WTC11 (cell line): ENCODE results near the gene NOP9. TPM values are rescaled to one million over a fixed set of nuclear protein-coding genes. Genes with fewer than 3 reads are reported as not detected.

Experiments used
- ATAC-seq: fragments of 200-7000 bp; cut with Tn5 transposase; 2 replicates; pipeline ENCODE4 v1.10.0; 2021; ENCODE audit warnings: mild to moderate bottlenecking, moderate library complexity
- CTCF ChIA-PET: fragments of 300-600 bp; sonication (Branson Sonifier 250); formaldehyde crosslinking; loops from one replicate; lab custom pipeline; 2021; ENCODE audit warnings: antibody characterized with exemption; lab: Charles Lee
- POLR2A ChIA-PET: fragments of 350-600 bp; sonication (Branson Sonifier 250); formaldehyde crosslinking; loops from one replicate; lab custom pipeline; 2021; ENCODE audit warnings: antibody characterized with exemption; lab: Charles Lee
- DNase-seq: peaks from one replicate; pipeline ENCODE4 v3.0.0; 2021; ENCODE audit warnings: low spot score
- H3K27ac Mint-ChIP-seq: 2 replicates; pipeline ENCODE4 v1.8.0; 2021; ENCODE audit warnings: mixed read lengths
- H3K27me3 Mint-ChIP-seq: 2 replicates; pipeline ENCODE4 v1.8.0; 2021; ENCODE audit warnings: low read depth, mild to moderate bottlenecking, moderate library complexity, mixed read lengths
- H3K36me3 Mint-ChIP-seq: 2 replicates; pipeline ENCODE4 v1.8.0; 2021; ENCODE audit warnings: mixed read lengths
- H3K4me1 Mint-ChIP-seq: 2 replicates; pipeline ENCODE4 v1.8.0; 2022; ENCODE audit warnings: mixed read lengths
- H3K4me3 Mint-ChIP-seq: 2 replicates; pipeline ENCODE4 v1.8.0; 2021; ENCODE audit warnings: mild to moderate bottlenecking, moderate library complexity, mixed read lengths
- H3K9me3 Mint-ChIP-seq: 2 replicates; pipeline ENCODE4 v1.8.0; 2021; ENCODE audit warnings: mixed read lengths
- CREB1 ChIP-seq: sonication (generic); formaldehyde crosslinking; IDR thresholded peaks from 2 replicates; pipeline ENCODE4 v1.8.0; 2023; ENCODE audit warnings: mild to moderate bottlenecking, missing genetic modification reagents
- CREM ChIP-seq: sonication (generic); formaldehyde crosslinking; IDR thresholded peaks from 2 replicates; pipeline ENCODE4 v1.8.1; 2022; ENCODE audit warnings: mild to moderate bottlenecking, missing genetic modification reagents, moderate library complexity
- ESRRA ChIP-seq: sonication (generic); formaldehyde crosslinking; IDR thresholded peaks from 2 replicates; pipeline ENCODE4 v1.8.1; 2022; ENCODE audit warnings: mild to moderate bottlenecking, missing genetic modification reagents, borderline replicate concordance
- FOXP1 ChIP-seq: sonication (generic); formaldehyde crosslinking; IDR thresholded peaks from 2 replicates; pipeline ENCODE4 v1.8.0; 2022; ENCODE audit warnings: missing genetic modification reagents, mild to moderate bottlenecking, moderate library complexity, borderline replicate concordance
- JUN ChIP-seq: sonication (generic); formaldehyde crosslinking; IDR thresholded peaks from 2 replicates; pipeline ENCODE4 v1.8.0; 2023; ENCODE audit warnings: mild to moderate bottlenecking, missing genetic modification reagents
- MXD4 ChIP-seq: fragments of 250-450 bp; sonication (Bioruptor Pico); IDR thresholded peaks from 2 replicates; pipeline ENCODE4 v1.8.0; 2021; ENCODE audit warnings: mild to moderate bottlenecking, moderate library complexity, borderline replicate concordance
- MYBL2 ChIP-seq: sonication (generic); formaldehyde crosslinking; IDR thresholded peaks from 2 replicates; pipeline ENCODE4 v1.8.1; 2023; ENCODE audit warnings: mild to moderate bottlenecking, moderate library complexity, missing genetic modification reagents
- NR2C2 ChIP-seq: sonication (generic); formaldehyde crosslinking; IDR thresholded peaks from 2 replicates; pipeline ENCODE4 v1.8.0; 2022; ENCODE audit warnings: mild to moderate bottlenecking, missing genetic modification reagents
- RORB ChIP-seq: fragments of 250-450 bp; sonication (Bioruptor Pico); IDR thresholded peaks from 2 replicates; pipeline ENCODE4 v1.9.0; 2021; ENCODE audit warnings: mild to moderate bottlenecking
- TCF7 ChIP-seq: sonication (generic); formaldehyde crosslinking; IDR thresholded peaks from 2 replicates; pipeline ENCODE4 v1.8.0; 2022; ENCODE audit warnings: mild to moderate bottlenecking, low read depth, missing genetic modification reagents, moderate library complexity
- TEAD4 ChIP-seq: sonication (generic); formaldehyde crosslinking; IDR thresholded peaks from 2 replicates; pipeline ENCODE4 v1.8.0; 2022; ENCODE audit warnings: mild to moderate bottlenecking, missing genetic modification reagents
- ZNF219 ChIP-seq: sonication (generic); formaldehyde crosslinking; IDR thresholded peaks from 2 replicates; pipeline ENCODE4 v1.8.0; 2023; ENCODE audit warnings: missing genetic modification reagents, mild to moderate bottlenecking, borderline replicate concordance
- ZNF317 ChIP-seq: sonication (generic); formaldehyde crosslinking; IDR thresholded peaks from 2 replicates; pipeline ENCODE4 v1.8.1; 2023; ENCODE audit warnings: low read depth, mild to moderate bottlenecking, moderate library complexity, missing genetic modification reagents, borderline replicate concordance
- ZNF671 ChIP-seq: fragments of 250-450 bp; sonication (Bioruptor Pico); IDR thresholded peaks from 2 replicates; pipeline ENCODE4 v1.8.0; 2021; ENCODE audit warnings: mild to moderate bottlenecking
- total RNA-seq: library from RNA; stranded (reverse); gene quantifications from 3 replicates; pipeline ENCODE4 v1.2.3, GENCODE V29; 2021
- TF ChIP-seq, protein P1 (sequence below): sonication (generic); formaldehyde crosslinking; IDR thresholded peaks from 2 replicates; pipeline ENCODE4 v1.8.1; 2022; ENCODE audit warnings: missing genetic modification reagents, borderline replicate concordance
- TF ChIP-seq, protein P2 (sequence below): sonication (generic); formaldehyde crosslinking; IDR thresholded peaks from 2 replicates; pipeline ENCODE4 v1.8.1; 2022; ENCODE audit warnings: low read depth, mild to moderate bottlenecking, moderate library complexity, missing genetic modification reagents, borderline replicate concordance
- TF ChIP-seq, protein P3 (sequence below): sonication (generic); formaldehyde crosslinking; IDR thresholded peaks from 2 replicates; pipeline ENCODE4 v1.8.1; 2023; ENCODE audit warnings: mild to moderate bottlenecking, missing genetic modification reagents, moderate library complexity
- TF ChIP-seq, protein P4 (sequence below): sonication (generic); formaldehyde crosslinking; IDR thresholded peaks from 2 replicates; pipeline ENCODE4 v1.8.0; 2023; ENCODE audit warnings: missing genetic modification reagents
- TF ChIP-seq, protein P5 (sequence below): sonication (generic); formaldehyde crosslinking; IDR thresholded peaks from 2 replicates; pipeline ENCODE4 v1.8.0; 2023; ENCODE audit warnings: missing genetic modification reagents, mild to moderate bottlenecking, borderline replicate concordance

NOP9 gene
- total RNA-seq, 1 experiment from 2014 or later: 44.4 TPM

DNA sequence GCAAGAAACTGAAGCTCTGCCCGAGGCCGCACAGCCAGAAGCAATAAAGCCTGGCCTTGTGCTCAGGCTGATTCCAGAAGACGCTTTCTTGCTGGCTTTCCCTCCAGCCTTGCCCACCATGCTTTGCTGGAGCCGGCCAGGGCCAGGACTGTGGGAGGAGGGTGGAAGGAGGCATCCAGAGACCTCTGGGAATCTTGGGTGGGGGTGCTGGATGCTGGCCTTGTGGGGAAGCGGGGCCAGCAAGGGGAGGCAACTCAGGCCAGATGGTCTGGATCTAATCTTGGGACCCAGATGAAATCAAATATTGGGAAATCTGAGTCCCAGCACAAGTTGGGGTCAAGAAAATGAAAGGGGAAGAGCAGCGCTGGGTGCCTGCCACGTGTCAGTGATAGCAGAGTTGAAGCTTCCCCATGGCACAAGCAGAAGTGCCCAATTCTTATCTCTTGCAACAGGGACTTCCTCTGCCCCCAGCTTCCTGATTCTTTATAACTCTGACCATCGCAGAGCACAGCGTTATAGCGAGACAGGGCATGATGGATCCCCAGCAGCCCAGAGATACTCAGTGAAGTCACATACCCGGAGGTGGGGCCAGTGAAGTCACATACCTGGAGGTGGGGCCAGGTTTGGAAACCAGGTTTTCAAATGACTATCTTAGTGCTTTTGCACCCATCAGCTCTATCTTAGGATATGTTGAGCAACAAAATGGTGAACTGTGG, 21.9 kb upstream of the NOP9 start:
- Mint-ChIP-seq H3K27ac (no peak overlapping the region), H3K36me3 (no peaks in the 10 kb centered on the region), H3K4me1 (peaks cover 7% of the 10 kb centered on the region), H3K4me3 (no peak overlapping the region), H3K9me3 (no peaks in the 10 kb centered on the region), H3K27me3 (no peaks in the 10 kb centered on the region)
- ChIA-PET POLR2A (no interaction called here), CTCF (interaction anchor here (1.3 to 1.8 kb wide), 2 partner anchors 19 to 22 kb away, joined by 4 to 12 read pairs; partner anchors contain the start of genes DHRS1 and NOP9)
- DNase-seq (no peak), ATAC-seq (no peak)
- TF ChIP-seq TCF7 (CRISPR knock-in tag): no peak
- no peak for TF ChIP-seq TEAD4 (CRISPR knock-in tag)
- TF ChIP-seq, protein P1, sequence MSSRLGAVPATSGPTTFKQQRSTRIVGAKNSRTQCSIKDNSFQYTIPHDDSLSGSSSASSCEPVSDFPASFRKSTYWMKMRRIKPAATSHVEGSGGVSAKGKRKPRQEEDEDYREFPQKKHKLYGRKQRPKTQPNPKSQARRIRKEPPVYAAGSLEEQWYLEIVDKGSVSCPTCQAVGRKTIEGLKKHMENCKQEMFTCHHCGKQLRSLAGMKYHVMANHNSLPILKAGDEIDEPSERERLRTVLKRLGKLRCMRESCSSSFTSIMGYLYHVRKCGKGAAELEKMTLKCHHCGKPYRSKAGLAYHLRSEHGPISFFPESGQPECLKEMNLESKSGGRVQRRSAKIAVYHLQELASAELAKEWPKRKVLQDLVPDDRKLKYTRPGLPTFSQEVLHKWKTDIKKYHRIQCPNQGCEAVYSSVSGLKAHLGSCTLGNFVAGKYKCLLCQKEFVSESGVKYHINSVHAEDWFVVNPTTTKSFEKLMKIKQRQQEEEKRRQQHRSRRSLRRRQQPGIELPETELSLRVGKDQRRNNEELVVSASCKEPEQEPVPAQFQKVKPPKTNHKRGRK (CRISPR knock-in tag): no peak
- TF ChIP-seq NR2C2 (CRISPR knock-in tag): no peak
- TF ChIP-seq ZNF219: no peak
- no peak for TF ChIP-seq ZNF671 (CRISPR knock-in tag)
- no peak for TF ChIP-seq ESRRA (CRISPR knock-in tag)
- no peak for TF ChIP-seq CREB1 (CRISPR knock-in tag)
- TF ChIP-seq MXD4 (CRISPR knock-in tag): no peak
- TF ChIP-seq JUN (CRISPR knock-in tag): no peak
- TF ChIP-seq, protein P2, sequence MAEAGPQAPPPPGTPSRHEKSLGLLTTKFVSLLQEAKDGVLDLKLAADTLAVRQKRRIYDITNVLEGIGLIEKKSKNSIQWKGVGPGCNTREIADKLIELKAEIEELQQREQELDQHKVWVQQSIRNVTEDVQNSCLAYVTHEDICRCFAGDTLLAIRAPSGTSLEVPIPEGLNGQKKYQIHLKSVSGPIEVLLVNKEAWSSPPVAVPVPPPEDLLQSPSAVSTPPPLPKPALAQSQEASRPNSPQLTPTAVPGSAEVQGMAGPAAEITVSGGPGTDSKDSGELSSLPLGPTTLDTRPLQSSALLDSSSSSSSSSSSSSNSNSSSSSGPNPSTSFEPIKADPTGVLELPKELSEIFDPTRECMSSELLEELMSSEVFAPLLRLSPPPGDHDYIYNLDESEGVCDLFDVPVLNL (CRISPR knock-in tag): no peak
- no peak for TF ChIP-seq FOXP1 (CRISPR knock-in tag)
- no peak for TF ChIP-seq CREM (CRISPR knock-in tag)
- no peak for TF ChIP-seq RORB
- TF ChIP-seq, protein P3, sequence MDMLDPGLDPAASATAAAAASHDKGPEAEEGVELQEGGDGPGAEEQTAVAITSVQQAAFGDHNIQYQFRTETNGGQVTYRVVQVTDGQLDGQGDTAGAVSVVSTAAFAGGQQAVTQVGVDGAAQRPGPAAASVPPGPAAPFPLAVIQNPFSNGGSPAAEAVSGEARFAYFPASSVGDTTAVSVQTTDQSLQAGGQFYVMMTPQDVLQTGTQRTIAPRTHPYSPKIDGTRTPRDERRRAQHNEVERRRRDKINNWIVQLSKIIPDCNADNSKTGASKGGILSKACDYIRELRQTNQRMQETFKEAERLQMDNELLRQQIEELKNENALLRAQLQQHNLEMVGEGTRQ: no peak
- TF ChIP-seq, protein P4, sequence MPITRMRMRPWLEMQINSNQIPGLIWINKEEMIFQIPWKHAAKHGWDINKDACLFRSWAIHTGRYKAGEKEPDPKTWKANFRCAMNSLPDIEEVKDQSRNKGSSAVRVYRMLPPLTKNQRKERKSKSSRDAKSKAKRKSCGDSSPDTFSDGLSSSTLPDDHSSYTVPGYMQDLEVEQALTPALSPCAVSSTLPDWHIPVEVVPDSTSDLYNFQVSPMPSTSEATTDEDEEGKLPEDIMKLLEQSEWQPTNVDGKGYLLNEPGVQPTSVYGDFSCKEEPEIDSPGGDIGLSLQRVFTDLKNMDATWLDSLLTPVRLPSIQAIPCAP (CRISPR knock-in tag): no peak
- no peak for TF ChIP-seq ZNF317 (CRISPR knock-in tag)
- no peak for TF ChIP-seq MYBL2 (CRISPR knock-in tag)
- TF ChIP-seq, protein P5, sequence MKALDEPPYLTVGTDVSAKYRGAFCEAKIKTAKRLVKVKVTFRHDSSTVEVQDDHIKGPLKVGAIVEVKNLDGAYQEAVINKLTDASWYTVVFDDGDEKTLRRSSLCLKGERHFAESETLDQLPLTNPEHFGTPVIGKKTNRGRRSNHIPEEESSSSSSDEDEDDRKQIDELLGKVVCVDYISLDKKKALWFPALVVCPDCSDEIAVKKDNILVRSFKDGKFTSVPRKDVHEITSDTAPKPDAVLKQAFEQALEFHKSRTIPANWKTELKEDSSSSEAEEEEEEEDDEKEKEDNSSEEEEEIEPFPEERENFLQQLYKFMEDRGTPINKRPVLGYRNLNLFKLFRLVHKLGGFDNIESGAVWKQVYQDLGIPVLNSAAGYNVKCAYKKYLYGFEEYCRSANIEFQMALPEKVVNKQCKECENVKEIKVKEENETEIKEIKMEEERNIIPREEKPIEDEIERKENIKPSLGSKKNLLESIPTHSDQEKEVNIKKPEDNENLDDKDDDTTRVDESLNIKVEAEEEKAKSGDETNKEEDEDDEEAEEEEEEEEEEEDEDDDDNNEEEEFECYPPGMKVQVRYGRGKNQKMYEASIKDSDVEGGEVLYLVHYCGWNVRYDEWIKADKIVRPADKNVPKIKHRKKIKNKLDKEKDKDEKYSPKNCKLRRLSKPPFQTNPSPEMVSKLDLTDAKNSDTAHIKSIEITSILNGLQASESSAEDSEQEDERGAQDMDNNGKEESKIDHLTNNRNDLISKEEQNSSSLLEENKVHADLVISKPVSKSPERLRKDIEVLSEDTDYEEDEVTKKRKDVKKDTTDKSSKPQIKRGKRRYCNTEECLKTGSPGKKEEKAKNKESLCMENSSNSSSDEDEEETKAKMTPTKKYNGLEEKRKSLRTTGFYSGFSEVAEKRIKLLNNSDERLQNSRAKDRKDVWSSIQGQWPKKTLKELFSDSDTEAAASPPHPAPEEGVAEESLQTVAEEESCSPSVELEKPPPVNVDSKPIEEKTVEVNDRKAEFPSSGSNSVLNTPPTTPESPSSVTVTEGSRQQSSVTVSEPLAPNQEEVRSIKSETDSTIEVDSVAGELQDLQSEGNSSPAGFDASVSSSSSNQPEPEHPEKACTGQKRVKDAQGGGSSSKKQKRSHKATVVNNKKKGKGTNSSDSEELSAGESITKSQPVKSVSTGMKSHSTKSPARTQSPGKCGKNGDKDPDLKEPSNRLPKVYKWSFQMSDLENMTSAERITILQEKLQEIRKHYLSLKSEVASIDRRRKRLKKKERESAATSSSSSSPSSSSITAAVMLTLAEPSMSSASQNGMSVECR (CRISPR knock-in tag): no peak
